Sigmoid colon (tissue), 7 donors: Measurements from ENCODE around the gene STK32B. TPM values are rescaled to one million over a fixed set of nuclear protein-coding genes. Genes with fewer than 3 reads are reported as not detected.

Experiments
- DNase-seq: peaks from one replicate; pipeline ENCODE4 v3.0.0-alpha.2; 2019
- H3K27ac ChIP-seq, 4 donors: fragments of 200-600 bp; sonication (generic); one replicate each; pipeline ENCODE4 v1.5.1; 2016 to 2019; ENCODE audit warnings: mild to moderate bottlenecking in 1 of 4
- H3K27me3 ChIP-seq, 3 donors: fragments of 200-600 bp; sonication (generic); one replicate each; pipeline ENCODE4 v1.5.1; 2019; ENCODE audit warnings: mild to moderate bottlenecking in 1 of 3
- H3K36me3 ChIP-seq, 4 donors: fragments of 200-600 bp; sonication (generic); one replicate each; pipeline ENCODE4 v1.5.1; 2016 to 2019
- H3K4me1 ChIP-seq, 4 donors: fragments of 200-600 bp; sonication (generic); one replicate each; pipeline ENCODE4 v1.5.1; 2017 to 2019
- H3K4me3 ChIP-seq, 4 donors: fragments of 200-600 bp; sonication (generic); one replicate each; pipeline ENCODE4 v1.5.1; 2017 to 2019; ENCODE audit warnings: mild to moderate bottlenecking in 2 of 4, moderate library complexity in 1 of 4
- H3K9me3 ChIP-seq, 4 donors: fragments of 200-600 bp in 3 of 4; sonication (generic) in 3 of 4; one replicate each; pipeline versions ENCODE4 v1.5.1 to v1.6.1; 2013 to 2019
- EP300 ChIP-seq, 4 donors: sonication (generic); formaldehyde crosslinking; IDR thresholded peaks; one replicate each; pipeline ENCODE4 v1.6.1; 2017; ENCODE audit warnings: antibody characterized with exemption in 4 of 4
- POLR2A ChIP-seq, 2 donors: fragments of 450-650 bp; IDR thresholded peaks; one replicate each; pipeline ENCODE4 v1.6.1; 2016; ENCODE audit warnings: antibody characterized with exemption in 2 of 2, mild to moderate bottlenecking in 2 of 2, moderate library complexity in 2 of 2
- POLR2AphosphoS5 ChIP-seq, 4 donors: sonication (generic); formaldehyde crosslinking; IDR thresholded peaks; one replicate each; pipeline ENCODE4 v1.6.1; 2017; ENCODE audit warnings: antibody characterized with exemption in 4 of 4
- WGBS, 2 donors: extraction: QIAGEN DNeasy Blood & Tissue Kit; methylation state at CpG; one replicate each; pipeline ENCODE4 v1.1.7; 2013; 5-methylcytosine and 5-hydroxymethylcytosine counted together
- intact Hi-C: fragments of 100-400 bp; cut with DNase I; formaldehyde crosslinking; loops from one replicate; pipeline ENCODE4 v1.15.1; 2023
- polyA plus RNA-seq, 3 donors: library from polyadenylated mRNA; stranded (reverse); fragments of 200-250 nt; gene quantifications; one replicate each; pipeline ENCODE4 v1.2.3, GENCODE V29; 2013
- small RNA-seq, 3 donors: library from RNA; depleted of rRNA; stranded (forward); fragments of <200 nt; gene quantifications; one replicate each; pipeline ENCODE3, GENCODE V24; 2016
- total RNA-seq, 4 donors: library from RNA; depleted of rRNA; stranded (reverse); fragments of >200 nt; gene quantifications; one replicate each; pipeline ENCODE4 v1.1.0, GENCODE V29; 2016
- TF ChIP-seq, protein P1 (sequence below), 4 experiments: fragments of 450-650 bp in 3 of 4; fragments of 200-600 bp in 1 of 4; IDR thresholded peaks; one replicate each; pipeline ENCODE4 v1.5.1; 2016 to 2019; ENCODE audit warnings: antibody characterized with exemption in 4 of 4, mild to moderate bottlenecking in 3 of 4, moderate library complexity in 2 of 4
- donor health status: healthy with polysubstance abuse.
- donor health status: Bipolar disorder and iron deficiency.
- donor health status: healthy.

STK32B gene
- total and polyA plus RNA-seq, 7 donors = 0.23 to 3.9 (median 1.8) TPM

DNA sequence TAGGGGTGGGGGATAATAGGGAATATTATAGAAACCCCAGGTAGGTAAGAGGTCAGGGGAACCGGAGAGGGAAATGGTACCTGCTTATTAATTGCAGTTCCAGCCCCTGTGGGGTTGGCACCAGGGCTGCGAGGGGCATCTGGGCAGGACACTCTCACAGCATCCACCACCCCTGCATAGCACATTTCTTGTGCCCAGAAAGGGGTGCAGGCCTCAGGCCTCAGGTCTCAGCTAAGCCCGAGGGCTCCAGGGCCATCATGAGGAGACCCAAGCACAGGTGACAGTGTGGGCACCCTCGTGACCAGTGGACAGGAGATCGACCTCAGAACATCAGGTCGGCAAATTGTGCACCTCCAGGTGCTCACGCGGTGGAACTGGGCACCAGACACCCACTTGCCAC is 492.4 kb downstream of the STK32B start:
- no peaks in the 10 kb centered on the region for H3K4me1 ChIP-seq
- no peak for DNase-seq
- H3K9me3 ChIP-seq = no peaks in the 10 kb centered on the region
- intact Hi-C loops = no loop called here
- 84 to 90% methylated on average over 8 of the region's 8 CpGs for WGBS, 2 donors
- TF ChIP-seq, protein P1, sequence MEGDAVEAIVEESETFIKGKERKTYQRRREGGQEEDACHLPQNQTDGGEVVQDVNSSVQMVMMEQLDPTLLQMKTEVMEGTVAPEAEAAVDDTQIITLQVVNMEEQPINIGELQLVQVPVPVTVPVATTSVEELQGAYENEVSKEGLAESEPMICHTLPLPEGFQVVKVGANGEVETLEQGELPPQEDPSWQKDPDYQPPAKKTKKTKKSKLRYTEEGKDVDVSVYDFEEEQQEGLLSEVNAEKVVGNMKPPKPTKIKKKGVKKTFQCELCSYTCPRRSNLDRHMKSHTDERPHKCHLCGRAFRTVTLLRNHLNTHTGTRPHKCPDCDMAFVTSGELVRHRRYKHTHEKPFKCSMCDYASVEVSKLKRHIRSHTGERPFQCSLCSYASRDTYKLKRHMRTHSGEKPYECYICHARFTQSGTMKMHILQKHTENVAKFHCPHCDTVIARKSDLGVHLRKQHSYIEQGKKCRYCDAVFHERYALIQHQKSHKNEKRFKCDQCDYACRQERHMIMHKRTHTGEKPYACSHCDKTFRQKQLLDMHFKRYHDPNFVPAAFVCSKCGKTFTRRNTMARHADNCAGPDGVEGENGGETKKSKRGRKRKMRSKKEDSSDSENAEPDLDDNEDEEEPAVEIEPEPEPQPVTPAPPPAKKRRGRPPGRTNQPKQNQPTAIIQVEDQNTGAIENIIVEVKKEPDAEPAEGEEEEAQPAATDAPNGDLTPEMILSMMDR (IDR thresholded peaks at IDR 0.05) = no peak
- TF ChIP-seq POLR2A (IDR thresholded peaks at IDR 0.05) = no peak
- TF ChIP-seq POLR2AphosphoS5 (IDR thresholded peaks at IDR 0.05) = no peak
- no peak for TF ChIP-seq EP300 (IDR thresholded peaks at IDR 0.05)
- no peak overlapping the region for H3K4me3 ChIP-seq
- H3K27me3 ChIP-seq = no peaks in the 10 kb centered on the region
- no peak overlapping the region for H3K27ac ChIP-seq
- H3K36me3 ChIP-seq = peaks cover 0 to 7% (median 2%) of the 10 kb centered on the region in 4 donors

DNA sequence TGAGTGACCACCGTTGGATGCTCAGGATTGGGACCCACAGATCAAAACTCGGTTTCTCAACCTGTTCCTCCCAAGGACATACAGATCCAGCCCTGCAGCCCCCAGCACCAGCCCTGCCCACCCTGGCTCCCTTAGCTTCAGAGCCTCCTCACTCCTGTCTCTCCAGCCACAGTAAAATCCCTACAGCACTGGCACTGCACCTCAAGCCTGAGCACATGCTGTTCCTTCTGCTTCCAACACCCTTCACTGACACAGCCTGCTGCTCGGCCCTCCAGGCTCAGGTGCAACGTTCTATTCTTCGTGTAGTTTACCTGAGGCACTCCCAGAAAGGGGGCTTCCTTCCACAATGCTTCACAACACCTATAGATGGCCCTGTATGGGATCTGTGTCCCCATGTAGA is 493.5 kb downstream of the STK32B start:
- Histone ChIP-seq H3K27me3 (no peaks in the 10 kb centered on the region), H3K27ac (no peak overlapping the region), H3K4me1 (no peaks in the 10 kb centered on the region), H3K4me3 (no peak overlapping the region), H3K36me3 (peaks cover 0 to 7% (median 2%) of the 10 kb centered on the region in 4 donors), H3K9me3 (no peaks in the 10 kb centered on the region)
- WGBS, 2 donors = 51 to 75% methylated on average over 5 of the region's 5 CpGs
- TF ChIP-seq POLR2AphosphoS5 (IDR thresholded peaks at IDR 0.05) = no peak
- TF ChIP-seq POLR2A (IDR thresholded peaks at IDR 0.05) = no peak
- TF ChIP-seq, protein P1 (IDR thresholded peaks at IDR 0.05) = no peak
- no peak for TF ChIP-seq EP300 (IDR thresholded peaks at IDR 0.05)
- intact Hi-C loops = no loop called here
- DNase-seq = no peak

DNA sequence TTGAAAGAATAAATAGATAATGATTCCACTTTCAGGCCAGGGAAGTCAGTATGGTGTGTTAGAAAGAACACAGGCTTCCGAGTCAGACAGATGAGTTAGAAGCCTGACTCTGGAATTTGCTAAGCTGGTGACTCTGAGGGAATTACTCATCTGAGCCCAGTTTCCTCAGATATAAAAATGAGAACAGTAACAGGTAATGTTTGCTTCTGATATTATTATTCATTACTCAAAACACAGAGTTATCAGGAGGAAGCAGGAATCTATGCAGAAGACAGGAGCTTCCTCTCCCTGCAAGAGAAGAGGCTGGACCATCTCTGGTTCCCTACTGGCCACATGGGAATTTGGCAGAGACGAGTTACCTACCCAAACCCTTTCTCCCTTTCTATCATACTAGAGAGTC is 494.0 kb downstream of the STK32B start:
- no peak for DNase-seq
- H3K9me3 ChIP-seq = no peaks in the 10 kb centered on the region
- intact Hi-C loops = no loop called here
- H3K4me1 ChIP-seq = no peaks in the 10 kb centered on the region
- TF ChIP-seq EP300 (IDR thresholded peaks at IDR 0.05) (no peak), POLR2A (IDR thresholded peaks at IDR 0.05) (no peak), POLR2AphosphoS5 (IDR thresholded peaks at IDR 0.05) (no peak)
- TF ChIP-seq, protein P1 (IDR thresholded peaks at IDR 0.05) = no peak
- H3K27ac ChIP-seq = no peak overlapping the region
- H3K27me3 ChIP-seq = no peaks in the 10 kb centered on the region
- H3K4me3 ChIP-seq = no peak overlapping the region
- peaks cover 0 to 7% (median 2%) of the 10 kb centered on the region in 4 donors for H3K36me3 ChIP-seq
- 53 to 55% methylated on average over 2 of the region's 2 CpGs for WGBS, 2 donors

DNA sequence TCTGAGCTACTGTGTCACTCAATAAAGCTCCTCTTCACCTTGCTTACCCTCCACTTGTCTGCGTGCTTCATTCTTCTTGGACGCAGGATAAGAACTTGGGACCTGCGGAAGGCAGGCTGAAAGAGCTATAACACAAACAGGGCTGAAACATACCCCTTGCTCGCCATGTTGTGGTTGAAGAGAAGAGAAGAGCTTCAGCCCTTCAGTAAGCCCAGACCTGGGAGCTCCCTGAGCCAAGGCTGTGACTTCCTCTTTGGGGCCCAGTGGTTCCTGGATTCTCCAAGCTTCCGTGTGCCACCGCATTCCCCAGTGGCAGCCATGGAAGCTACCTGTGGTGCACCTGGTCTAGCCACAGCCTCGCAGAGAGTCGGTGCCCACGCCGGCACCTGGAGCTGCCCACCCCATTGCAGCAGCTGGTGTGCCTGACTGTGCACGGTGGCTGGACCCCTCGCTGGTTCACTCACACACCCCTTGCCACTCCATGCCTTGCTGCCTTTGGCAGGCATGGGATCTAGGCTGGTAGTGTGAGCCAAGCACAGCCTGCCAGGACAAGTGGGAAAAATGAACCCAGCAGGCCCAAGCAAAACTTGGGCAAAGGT is 496.5 kb downstream of the STK32B start:
- intact Hi-C loops = no loop called here
- no peak for DNase-seq
- TF ChIP-seq POLR2AphosphoS5 (IDR thresholded peaks at IDR 0.05) (no peak), EP300 (IDR thresholded peaks at IDR 0.05) (no peak), POLR2A (IDR thresholded peaks at IDR 0.05) (no peak)
- TF ChIP-seq, protein P1 (IDR thresholded peaks at IDR 0.05) = no peak
- H3K4me3 ChIP-seq = no peak overlapping the region
- H3K36me3 ChIP-seq = peaks cover 0 to 17% (median 6%) of the 10 kb centered on the region in 4 donors
- no peaks in the 10 kb centered on the region for H3K27me3 ChIP-seq
- H3K9me3 ChIP-seq = no peaks in the 10 kb centered on the region
- H3K27ac ChIP-seq = no peak overlapping the region
- WGBS, 2 donors = 93 to 96% methylated on average over 12 of the region's 12 CpGs
- no peaks in the 10 kb centered on the region for H3K4me1 ChIP-seq

Small RNA genes within 50 kb of the gene (small RNA-seq; reads per million reads assigned to genes)
- gene RF00019 = 0 reads per million in 3 donors

Other genes with a start within 250 kb of the STK32B start
- gene MSX1, start 191.8 kb upstream of the STK32B start, total RNA-seq = 1 to 10 TPM in 2 of 4 donors, under 1 TPM in 2; 0.71 to 7.2 (median 1.4) TPM
- 1 to 10 TPM in 1 of 3 donors, under 1 TPM in 1, not detected in 1; 0.45 to 1.2 TPM for gene MSX1, start 191.8 kb upstream of the STK32B start, polyA plus RNA-seq
- gene CYTL1, start 32.0 kb upstream of the STK32B start, total RNA-seq = 1 to 10 TPM; 1.1 to 3.6 (median 1.7) TPM
- gene CYTL1, start 32.0 kb upstream of the STK32B start, polyA plus RNA-seq = under 1 TPM in 1 of 3 donors, not detected in 2; 0.54 TPM